ENCODE measurements around the gene NNT. TPM values are rescaled to one million over a fixed set of nuclear protein-coding genes. Genes with fewer than 3 reads are reported as not detected.
"Not testable (repeated sequence)": the region's sequence is repeated elsewhere in the genome, so short reads cannot be mapped to it uniquely, and the experiment has no call there.

Gene NNT
- polyA plus RNA-seq, 12 donors = 45.3 to 120 (median 100) TPM; not detected in 1

GRCh38 chr5:43659075-43659474 is 56.1 kb downstream of the NNT start:
- no peak for DNase-seq

DNA sequence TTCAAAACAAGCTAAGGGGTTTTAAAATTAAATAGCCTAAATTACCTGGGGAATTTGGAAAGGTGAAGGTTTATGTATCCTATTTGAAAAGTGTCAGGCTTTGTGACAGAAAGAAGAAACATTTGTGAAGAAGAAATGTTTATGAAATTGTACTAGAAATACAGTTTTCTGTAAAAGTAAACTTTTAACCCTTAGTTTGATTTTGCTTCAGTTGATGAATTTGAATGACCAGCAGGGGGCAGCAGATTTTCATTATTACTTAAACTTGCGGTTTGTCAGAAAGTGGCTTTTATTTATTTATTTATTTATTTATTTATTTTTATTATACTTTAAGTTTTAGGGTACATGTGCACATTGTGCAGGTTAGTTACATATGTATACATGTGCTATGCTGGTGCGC is 58.1 kb downstream of the NNT start:
- DNase-seq = no peak

GRCh38 chr5:43663916-43664315 is 60.9 kb downstream of the NNT start:
- DNase-seq = no peak

DNA sequence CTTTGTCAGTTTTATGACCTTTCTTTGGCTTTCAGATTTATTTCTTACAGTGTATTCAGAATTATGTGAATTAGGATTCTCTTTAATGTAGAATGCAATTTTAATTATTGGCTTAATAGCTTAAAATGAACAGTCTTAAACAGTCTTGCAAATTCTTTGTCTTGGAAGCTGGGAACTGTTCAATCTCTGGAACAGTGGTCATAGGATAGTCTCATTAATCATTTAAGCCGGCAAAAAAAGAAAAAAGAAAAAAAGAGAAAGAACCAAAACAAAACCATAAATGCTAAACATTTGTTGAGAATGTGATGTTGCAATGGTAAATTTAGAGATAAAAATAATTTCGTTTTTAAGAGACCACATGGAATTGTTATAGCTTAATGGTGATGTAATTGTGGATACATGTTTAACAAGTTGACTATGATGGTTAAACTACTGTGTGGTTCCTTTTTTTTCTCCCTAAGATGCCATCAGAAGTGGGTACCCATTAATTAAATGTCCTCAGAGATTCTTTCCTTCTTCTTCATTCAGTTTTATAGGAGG is 61.6 kb downstream of the NNT start:
- no peak for DNase-seq

- not testable (repeated sequence) for DNase-seq
Measured at GRCh38 chr5:43665749-43666148, 62.8 kb downstream of the NNT start.

GRCh38 chr5:43666728-43667127 is 63.7 kb downstream of the NNT start:
- not testable (repeated sequence) for DNase-seq

DNA sequence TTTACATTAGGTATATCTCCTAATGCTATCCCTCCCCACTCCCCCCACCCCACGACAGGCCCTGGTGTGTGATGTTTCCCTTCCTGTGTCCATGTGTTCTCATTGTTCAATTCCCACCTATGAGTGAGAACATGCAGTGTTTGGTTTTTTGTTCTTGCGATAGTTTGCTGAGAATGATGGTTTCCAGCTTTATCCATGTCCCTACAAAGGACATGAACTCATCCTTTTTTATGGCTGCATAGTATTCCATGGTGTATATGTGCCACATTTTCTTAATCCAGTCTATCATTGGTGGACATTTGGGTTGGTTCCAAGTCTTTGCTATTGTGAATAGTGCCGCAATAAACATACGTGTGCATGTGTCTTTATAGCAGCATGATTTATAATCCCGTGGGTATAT is 64.4 kb downstream of the NNT start:
- not testable (repeated sequence) for DNase-seq

DNA sequence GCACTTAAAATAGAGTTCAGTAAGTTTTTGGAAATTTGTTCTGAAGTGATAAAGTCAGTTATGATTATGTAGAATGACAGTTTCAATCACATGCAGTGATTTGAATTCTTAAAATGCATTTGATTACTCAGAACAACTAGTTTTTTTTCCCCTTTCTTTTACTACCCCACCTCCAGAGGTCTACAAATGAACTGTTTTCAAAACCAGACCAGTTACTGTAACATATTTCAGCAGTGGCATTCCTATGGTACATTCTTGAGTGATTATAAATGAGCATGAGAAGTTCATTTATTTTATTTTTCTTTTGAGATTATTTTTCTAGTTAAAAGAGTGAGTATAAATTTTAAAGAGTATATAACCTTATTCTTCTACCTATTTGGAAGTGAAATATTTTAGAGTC is 71.6 kb downstream of the NNT start:
- no peak for DNase-seq

DNA sequence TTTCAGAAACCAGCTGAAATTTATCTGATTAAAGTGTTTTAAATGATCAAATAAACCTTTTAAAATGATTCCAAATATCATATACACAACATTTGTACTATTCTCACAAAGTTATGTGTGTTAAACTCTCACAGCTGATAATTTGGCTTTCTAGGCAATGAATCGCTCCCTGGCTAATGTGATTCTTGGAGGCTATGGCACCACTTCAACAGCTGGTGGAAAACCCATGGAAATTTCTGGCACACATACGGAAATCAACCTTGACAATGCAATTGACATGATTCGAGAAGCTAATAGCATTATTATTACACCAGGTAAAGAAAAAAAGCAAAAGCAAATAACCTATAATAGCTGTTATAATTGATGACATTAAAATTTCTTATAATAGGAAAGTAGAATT is 72.4 kb downstream of the NNT start:
- DNase-seq = no peak

GRCh38 chr5:43676083-43676840 is 73.3 kb downstream of the NNT start:
- DNase-seq = no peak

DNA sequence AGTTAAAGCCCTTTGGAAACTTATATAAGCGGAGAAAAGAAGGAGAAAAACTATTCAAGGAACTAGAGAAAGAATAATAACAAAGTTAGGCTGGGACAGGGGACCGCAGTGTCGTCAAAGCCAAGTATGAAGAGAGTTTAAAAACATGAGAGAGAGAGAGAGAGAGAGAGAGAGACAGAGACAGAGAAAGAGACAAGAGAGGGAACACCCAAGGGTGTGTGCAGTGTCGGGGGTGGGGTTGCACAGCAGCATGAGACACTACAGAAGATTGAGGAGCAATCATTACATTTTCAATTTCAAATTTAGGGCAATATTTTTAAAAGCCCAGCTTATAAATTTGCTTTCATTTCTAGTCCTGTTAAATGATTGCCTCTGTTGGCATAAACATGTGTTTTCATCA is 74.3 kb downstream of the NNT start:
- DNase-seq = no peak

- no peak for DNase-seq
Measured at GRCh38 chr5:43679214-43679613, 76.2 kb downstream of the NNT start.

DNA sequence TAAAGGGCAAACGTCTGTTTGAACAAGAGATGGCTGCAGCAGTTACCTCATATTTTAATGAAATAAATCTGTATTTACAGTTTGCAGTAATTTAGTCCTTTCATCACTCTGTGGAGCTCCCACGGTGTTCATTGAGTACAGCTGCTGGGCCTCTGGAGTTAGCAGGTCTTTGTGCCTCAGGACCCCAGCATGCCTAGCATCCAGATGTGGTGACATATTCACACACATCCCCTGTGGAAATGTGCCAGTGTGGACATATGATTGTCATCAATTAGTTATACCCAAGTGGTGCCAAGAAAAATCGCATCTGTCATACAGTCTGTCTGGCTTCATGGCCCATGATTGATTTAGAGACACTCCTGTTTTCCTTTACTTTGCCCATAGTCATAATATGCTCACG is 77.3 kb downstream of the NNT start:
- DNase-seq = no peak

GRCh38 chr5:43683884-43684471 is 81.0 kb downstream of the NNT start:
- DNase-seq = no peak

- no peak for DNase-seq
Measured at GRCh38 chr5:43685252-43685950, 82.4 kb downstream of the NNT start.

DNA sequence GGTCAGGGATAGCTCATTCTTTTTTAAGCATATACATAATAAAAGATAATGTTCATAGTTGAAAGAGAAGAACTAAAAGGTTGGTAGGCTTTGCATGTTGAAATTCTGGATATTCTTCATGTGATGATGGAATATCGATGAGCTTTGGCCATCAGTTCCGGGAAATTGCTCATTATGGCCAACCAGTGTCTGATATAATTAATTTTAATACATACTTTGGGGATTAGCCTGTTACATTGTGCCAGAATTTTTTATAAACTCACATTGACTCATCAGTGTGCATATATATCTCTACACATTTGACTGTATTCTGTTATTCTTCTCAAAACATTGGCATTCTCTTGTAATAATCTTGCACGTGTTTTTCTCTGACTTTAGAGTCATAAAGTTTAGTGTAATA is 84.3 kb downstream of the NNT start:
- DNase-seq = no peak

- DNase-seq = no peak
Measured at GRCh38 chr5:43691275-43691674, 88.3 kb downstream of the NNT start.

DNA sequence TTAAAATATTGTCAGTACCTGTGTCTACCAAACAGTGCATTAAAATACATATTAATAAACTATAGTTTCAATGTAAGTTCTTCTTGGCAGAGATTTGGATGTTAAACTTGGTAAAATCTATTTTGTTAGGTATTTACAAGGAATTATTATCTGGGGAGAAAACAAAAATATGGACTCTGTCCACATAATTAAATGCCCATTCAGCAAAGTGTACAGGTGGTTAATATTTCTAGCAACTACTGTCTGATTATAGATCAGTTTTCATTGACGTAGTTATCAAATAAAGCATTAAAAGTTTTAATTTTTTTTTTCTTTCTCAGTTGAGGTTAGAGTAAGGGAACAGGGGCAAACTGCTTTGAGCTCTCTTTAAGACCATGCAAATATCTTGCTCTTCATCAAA is 88.9 kb downstream of the NNT start:
- no peak for DNase-seq

GRCh38 chr5:43693411-43693810 is 90.4 kb downstream of the NNT start:
- DNase-seq = no peak

GRCh38 chr5:43694027-43694426 is 91.0 kb downstream of the NNT start:
- DNase-seq = no peak

- not testable (repeated sequence) for DNase-seq
Measured at GRCh38 chr5:43696444-43696843, 93.5 kb downstream of the NNT start.

DNA sequence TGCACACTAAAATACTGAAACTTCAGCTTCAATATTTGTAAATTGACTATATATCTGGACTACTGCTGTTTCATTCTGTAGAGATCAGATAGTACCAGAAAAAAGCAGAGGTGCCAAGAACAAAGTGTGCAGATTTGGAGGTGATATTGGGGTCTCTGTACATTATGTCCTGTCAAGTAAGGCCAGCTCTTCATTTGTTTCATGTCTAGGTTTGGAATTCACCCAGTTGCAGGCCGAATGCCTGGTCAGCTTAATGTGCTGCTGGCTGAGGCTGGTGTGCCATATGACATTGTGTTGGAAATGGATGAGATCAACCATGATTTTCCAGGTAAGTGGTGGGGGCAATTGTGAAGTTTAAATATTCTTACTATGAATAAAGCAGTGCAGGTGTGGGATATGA is 96.9 kb downstream of the NNT start:
- no peak for DNase-seq

GRCh38 chr5:43700601-43701000 is 97.6 kb downstream of the NNT start:
- no peak for DNase-seq

Data from muscle of arm (tissue), 12 donors.